Upper lobe of right lung (tissue), 1 donor: ENCODE measurements around the gene OSM. TPM values are rescaled to one million over a fixed set of nuclear protein-coding genes. Genes with fewer than 3 reads are reported as not detected.
A peak's percentile ranks its signal among the peaks of the same experiment; 100 is the strongest.

Experiments
- ATAC-seq: fragments of 200-7000 bp; cut with Tn5 transposase; one replicate; pipeline ENCODE4 v1.9.1; 2020; ENCODE audit warnings: mild to moderate bottlenecking, moderate library complexity
- DNase-seq: peaks from one replicate; pipeline ENCODE4 v3.0.0-alpha.2; 2020
- H3K27ac ChIP-seq: fragments of 200-600 bp; one replicate; pipeline ENCODE4 v1.8.0; 2022
- H3K27me3 ChIP-seq: fragments of 200-600 bp; one replicate; pipeline ENCODE4 v1.8.0; 2022; ENCODE audit warnings: mild to moderate bottlenecking
- H3K36me3 ChIP-seq: fragments of 200-600 bp; one replicate; pipeline ENCODE4 v1.8.0; 2022
- H3K4me1 ChIP-seq: fragments of 200-600 bp; one replicate; pipeline ENCODE4 v1.8.0; 2022
- H3K4me3 ChIP-seq: fragments of 200-600 bp; one replicate; pipeline ENCODE4 v1.8.0; 2022; ENCODE audit warnings: mild to moderate bottlenecking
- H3K9me3 ChIP-seq: fragments of 200-600 bp; one replicate; pipeline ENCODE4 v1.8.0; 2022
- intact Hi-C: fragments of 100-400 bp; cut with DNase I; formaldehyde crosslinking; loops from one replicate; pipeline ENCODE4 v1.11.0; 2022
- total RNA-seq: library from RNA; stranded (reverse); fragmentation: NEBNext Ultra II Directional; extraction: Animal tissue kit (Norgen Biotek cat#: 25700); gene quantifications from one replicate; pipeline ENCODE4 v1.2.1, GENCODE V29; 2021
- TF ChIP-seq, protein P1 (sequence below): fragments of 200-600 bp; IDR thresholded peaks from one replicate; pipeline ENCODE4 v1.8.0; 2022; ENCODE audit warnings: antibody characterized with exemption
- donor health status: DM: no; HTN: yes; CAD: no; lungs with severe emphysema.

Gene OSM
- total RNA-seq, 1 donor from 2014 or later = 1.6 TPM

DNA sequence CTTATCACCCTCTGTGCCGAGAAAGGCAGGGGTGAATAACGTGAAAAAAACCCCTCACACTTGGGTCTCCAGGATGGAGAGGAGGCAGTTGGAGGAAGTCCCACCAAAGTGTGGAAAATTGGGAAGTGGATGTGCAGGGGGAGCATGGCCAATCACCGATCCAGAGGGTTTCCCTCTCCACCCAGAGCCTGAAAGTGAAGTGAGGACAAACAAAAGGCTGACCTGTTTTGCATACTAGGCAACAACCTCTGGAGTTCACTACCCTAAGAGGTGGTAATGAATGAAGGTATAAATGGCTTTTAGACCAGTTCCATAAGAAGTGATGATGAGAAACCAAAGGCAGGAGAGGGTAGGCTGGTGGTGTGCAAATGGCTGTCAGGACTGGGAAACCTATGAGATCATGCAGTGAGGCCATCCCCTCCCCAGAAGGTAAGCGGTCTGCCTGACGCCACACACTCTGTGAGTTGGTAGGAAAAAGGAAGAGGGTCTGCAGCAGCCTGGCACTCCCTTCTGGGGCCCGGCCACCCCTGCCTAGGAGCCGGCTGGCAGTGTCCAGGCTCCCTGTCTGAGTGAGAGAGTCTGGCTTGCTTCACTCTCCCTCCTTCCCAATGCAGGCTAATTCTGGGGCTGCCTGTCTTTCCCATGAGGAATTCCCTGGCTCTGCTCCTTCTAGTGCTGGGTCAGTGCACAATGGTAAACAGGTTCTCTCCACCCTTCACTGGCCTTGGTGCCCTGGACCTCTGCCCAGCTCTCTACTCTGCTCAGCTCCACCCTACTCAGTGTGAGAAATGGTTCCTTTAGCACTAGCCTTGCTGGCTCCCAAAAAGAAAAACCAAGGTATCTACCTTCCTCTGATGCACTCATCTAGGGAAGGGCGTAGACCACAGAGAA, 44.5 kb upstream of the OSM start:
- peak; percentile 83 for ATAC-seq
- Histone ChIP-seq H3K4me3 (no peak overlapping the region), H3K4me1 (peaks cover 88% of the 10 kb centered on the region)

DNA sequence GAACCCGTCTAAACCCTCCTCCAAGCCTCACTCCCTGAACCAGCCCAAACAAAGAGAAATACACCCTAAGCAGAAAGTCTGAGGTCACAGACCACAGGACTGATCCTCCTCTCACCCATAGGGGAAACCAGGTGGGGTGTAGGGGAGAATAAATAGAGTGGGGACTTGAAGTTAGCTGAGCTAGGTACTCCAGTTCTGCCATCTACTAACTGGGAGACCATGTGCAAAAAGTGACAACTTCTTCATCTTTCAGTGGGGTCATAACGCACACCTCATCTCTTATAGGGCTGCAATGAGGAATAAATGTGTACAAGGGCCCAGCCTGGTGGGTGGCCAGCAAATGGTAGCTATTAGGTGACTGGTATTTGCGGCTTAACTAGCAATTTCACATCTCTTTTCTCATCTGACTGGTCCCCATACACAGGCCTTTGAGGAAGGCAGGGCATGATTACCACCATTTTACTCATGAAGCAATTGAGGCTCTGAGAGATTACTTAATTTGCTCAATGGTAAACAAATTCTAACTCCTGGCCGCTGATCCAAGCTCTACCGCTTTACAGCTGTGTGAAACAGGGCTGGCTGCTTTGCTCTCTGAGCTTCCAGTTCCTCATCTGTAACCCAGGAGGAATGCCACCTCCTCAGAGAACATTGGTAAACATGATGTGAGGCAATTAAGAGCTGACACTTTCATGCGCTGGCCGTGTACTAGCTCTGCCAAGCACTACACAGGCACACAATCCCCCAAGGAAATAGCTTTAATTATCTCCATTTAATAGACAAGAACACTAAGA, 43.5 kb upstream of the OSM start:
- peak; percentile 89 for ATAC-seq
- H3K27ac ChIP-seq = peak overlapping the region; percentile 89
- TF ChIP-seq, protein P1, sequence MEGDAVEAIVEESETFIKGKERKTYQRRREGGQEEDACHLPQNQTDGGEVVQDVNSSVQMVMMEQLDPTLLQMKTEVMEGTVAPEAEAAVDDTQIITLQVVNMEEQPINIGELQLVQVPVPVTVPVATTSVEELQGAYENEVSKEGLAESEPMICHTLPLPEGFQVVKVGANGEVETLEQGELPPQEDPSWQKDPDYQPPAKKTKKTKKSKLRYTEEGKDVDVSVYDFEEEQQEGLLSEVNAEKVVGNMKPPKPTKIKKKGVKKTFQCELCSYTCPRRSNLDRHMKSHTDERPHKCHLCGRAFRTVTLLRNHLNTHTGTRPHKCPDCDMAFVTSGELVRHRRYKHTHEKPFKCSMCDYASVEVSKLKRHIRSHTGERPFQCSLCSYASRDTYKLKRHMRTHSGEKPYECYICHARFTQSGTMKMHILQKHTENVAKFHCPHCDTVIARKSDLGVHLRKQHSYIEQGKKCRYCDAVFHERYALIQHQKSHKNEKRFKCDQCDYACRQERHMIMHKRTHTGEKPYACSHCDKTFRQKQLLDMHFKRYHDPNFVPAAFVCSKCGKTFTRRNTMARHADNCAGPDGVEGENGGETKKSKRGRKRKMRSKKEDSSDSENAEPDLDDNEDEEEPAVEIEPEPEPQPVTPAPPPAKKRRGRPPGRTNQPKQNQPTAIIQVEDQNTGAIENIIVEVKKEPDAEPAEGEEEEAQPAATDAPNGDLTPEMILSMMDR = no peak
- H3K9me3 ChIP-seq = no peaks in the 10 kb centered on the region
- H3K36me3 ChIP-seq = no peaks in the 10 kb centered on the region
- no peak overlapping the region for H3K4me3 ChIP-seq
- H3K4me1 ChIP-seq = peaks cover 89% of the 10 kb centered on the region
- no peaks in the 10 kb centered on the region for H3K27me3 ChIP-seq
- intact Hi-C loops = no loop called here
- DNase-seq = no peak

More for the DNA sequence above, 44.5 kb upstream of the OSM start:
- Histone ChIP-seq H3K27me3 (no peaks in the 10 kb centered on the region), H3K9me3 (no peaks in the 10 kb centered on the region), H3K27ac (peak overlapping the region; percentile 89), H3K36me3 (no peaks in the 10 kb centered on the region)
- peak; percentile 83 for DNase-seq
- TF ChIP-seq, protein P1 = no peak
- intact Hi-C loops = no loop called here

DNA sequence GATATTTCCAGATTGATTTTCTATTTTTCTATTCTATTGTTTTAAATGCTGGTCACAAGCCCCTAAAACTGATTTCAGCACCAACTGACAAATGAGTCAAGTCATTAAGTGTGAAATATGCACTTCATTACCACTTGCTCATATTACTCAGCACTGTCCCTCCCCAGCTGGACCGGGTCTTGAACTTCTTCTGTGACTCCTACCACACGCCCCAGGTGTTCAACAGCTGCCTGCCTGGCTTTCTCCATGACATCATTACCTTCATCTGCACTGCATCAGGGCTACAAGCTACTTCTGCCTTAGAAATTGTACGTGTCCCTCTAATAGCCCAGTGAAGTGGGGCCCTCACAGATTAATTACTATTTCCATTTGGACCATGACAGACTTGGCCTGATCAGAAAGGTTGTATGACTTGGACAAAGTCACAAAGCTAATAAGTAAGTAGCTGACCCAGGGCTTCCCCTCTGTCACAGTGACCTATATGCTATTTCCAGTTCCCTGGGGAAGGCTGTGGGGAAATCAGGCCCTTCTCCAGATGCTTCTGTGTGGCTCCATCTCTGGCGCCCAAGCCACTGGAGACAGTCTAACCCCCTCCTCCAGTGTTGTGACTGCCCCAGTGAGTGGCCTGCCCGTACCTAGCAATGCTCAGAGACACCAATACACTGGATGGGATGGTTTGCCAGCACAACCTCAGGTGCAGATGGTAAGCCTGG, 42.0 kb upstream of the OSM start:
- H3K4me1 ChIP-seq = peaks cover 90% of the 10 kb centered on the region
- H3K9me3 ChIP-seq = no peaks in the 10 kb centered on the region
- intact Hi-C loops = no loop called here
- H3K36me3 ChIP-seq = no peaks in the 10 kb centered on the region
- TF ChIP-seq, protein P1 = no peak
- no peak for ATAC-seq
- no peak for DNase-seq
- H3K27ac ChIP-seq = peak overlapping the region; percentile 89
- no peaks in the 10 kb centered on the region for H3K27me3 ChIP-seq
- H3K4me3 ChIP-seq = no peak overlapping the region

DNA sequence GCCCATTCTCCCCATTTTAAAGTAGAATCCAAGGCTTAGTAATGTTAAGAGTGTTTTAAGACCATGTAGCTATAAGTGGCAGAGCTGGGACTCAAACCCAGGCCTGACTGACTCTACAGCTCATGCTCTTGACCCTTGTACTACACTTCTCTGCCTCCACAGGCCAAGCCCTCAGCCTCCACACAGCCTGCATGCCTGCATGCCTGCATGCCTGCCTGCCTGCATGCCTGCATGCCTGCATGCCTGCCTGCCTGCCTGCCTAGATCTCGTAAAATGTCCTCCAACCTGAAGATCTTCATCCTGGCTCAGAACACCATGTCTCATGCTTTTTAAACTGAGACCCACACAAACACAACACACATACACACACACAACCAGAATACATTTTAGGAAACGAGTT, 41.4 kb upstream of the OSM start:
- DNase-seq (no peak), ATAC-seq (no peak)
- H3K4me1 ChIP-seq = peaks cover 95% of the 10 kb centered on the region
- TF ChIP-seq, protein P1 = no peak
- no peaks in the 10 kb centered on the region for H3K9me3 ChIP-seq
- intact Hi-C loops = no loop called here
- H3K27ac ChIP-seq = peak overlapping the region; percentile 89
- no peaks in the 10 kb centered on the region for H3K36me3 ChIP-seq
- no peaks in the 10 kb centered on the region for H3K27me3 ChIP-seq
- H3K4me3 ChIP-seq = no peak overlapping the region

DNA sequence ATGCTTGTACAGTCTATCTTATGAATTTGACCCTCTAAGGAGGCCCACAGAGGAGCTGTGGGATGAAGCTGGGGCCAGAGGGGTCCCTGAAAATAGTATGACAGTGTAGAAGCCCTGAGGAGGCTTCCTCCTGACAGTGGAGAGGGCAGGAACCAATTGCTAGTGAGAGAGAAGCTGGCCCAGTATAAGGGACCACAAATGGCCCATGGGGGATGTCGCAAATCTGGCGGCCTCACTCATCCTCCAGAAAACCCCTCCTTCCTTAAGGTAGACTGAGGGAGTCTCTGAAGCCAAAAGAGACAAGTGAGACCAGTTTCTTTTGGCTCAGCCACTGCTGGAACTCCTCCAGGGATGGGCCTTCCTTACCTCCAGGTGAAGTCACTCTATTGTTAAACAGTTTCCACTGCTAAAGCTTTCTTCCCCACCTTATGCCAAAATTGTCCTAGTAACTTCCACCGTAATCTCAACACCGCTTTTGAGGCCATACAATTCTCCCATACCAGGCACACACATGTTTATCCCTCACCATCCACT, 40.5 kb upstream of the OSM start:
- H3K4me1 ChIP-seq = peaks cover 99% of the 10 kb centered on the region
- ATAC-seq (no peak), DNase-seq (no peak)
- H3K4me3 ChIP-seq = no peak overlapping the region
- no peaks in the 10 kb centered on the region for H3K27me3 ChIP-seq
- TF ChIP-seq, protein P1 = no peak
- H3K9me3 ChIP-seq = no peaks in the 10 kb centered on the region
- H3K27ac ChIP-seq = peak overlapping the region; percentile 89
- no peaks in the 10 kb centered on the region for H3K36me3 ChIP-seq
- intact Hi-C loops = no loop called here
